ENCODE data around the gene CPD.

DNA sequence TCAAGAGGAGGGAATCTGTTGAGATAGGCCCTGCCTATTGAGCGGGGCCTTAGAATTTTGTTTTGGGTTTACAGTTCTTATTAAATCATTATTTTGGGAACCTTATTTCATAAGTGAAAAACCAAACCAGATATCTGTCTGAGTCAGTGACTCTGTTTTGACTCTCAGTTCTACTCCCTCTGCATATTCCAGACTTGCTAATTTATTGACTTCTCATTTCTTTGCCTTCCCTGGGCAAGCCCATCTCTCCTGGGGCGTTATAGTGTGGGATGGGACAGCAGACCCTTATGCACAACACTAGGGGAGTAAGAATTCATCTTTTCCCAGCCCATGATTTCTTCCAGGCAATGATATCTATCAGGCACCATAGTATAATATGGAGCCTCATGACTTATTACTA, 45.7 kb downstream of the CPD start:
- TF ChIP-seq, protein P1, sequence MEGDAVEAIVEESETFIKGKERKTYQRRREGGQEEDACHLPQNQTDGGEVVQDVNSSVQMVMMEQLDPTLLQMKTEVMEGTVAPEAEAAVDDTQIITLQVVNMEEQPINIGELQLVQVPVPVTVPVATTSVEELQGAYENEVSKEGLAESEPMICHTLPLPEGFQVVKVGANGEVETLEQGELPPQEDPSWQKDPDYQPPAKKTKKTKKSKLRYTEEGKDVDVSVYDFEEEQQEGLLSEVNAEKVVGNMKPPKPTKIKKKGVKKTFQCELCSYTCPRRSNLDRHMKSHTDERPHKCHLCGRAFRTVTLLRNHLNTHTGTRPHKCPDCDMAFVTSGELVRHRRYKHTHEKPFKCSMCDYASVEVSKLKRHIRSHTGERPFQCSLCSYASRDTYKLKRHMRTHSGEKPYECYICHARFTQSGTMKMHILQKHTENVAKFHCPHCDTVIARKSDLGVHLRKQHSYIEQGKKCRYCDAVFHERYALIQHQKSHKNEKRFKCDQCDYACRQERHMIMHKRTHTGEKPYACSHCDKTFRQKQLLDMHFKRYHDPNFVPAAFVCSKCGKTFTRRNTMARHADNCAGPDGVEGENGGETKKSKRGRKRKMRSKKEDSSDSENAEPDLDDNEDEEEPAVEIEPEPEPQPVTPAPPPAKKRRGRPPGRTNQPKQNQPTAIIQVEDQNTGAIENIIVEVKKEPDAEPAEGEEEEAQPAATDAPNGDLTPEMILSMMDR (IDR thresholded peaks at IDR 0.05) = no peak
- no peak for TF ChIP-seq POLR2A (IDR thresholded peaks at IDR 0.05)
- no peak for TF ChIP-seq EP300 (IDR thresholded peaks at IDR 0.05)
